HEK293 (cell line): ENCODE data around the gene FAXC.

ENCODE experiments used
- BCL11B ChIP-seq: fragments of 450-650 bp; formaldehyde crosslinking; IDR thresholded peaks from 2 replicates; pipeline ENCODE4 v1.5.1; 2016; ENCODE audit warnings: low read depth, missing biosample characterization, missing genetic modification characterization
- CTCF ChIP-seq: fragments of 450-650 bp; formaldehyde crosslinking; IDR thresholded peaks from 2 replicates; pipeline ENCODE4 v1.5.1; 2016; ENCODE audit warnings: missing biosample characterization, missing genetic modification characterization
- PBX3 ChIP-seq: sonication (generic); formaldehyde crosslinking; IDR thresholded peaks from 2 replicates; pipeline ENCODE4 v1.8.1; 2022; ENCODE audit warnings: mild to moderate bottlenecking, moderate library complexity, missing genetic modification reagents
- TCF7L2 ChIP-seq: IDR thresholded peaks from 2 replicates; pipeline ENCODE4 v1.6.1; 2011; ENCODE audit warnings: low read depth, mild to moderate bottlenecking, inconsistent platforms, low read length, moderate library complexity, borderline replicate concordance
- ZNF146 ChIP-seq: fragments of 450-650 bp; formaldehyde crosslinking; IDR thresholded peaks from 2 replicates; pipeline ENCODE4 v1.5.1; 2016; ENCODE audit warnings: missing biosample characterization, missing genetic modification characterization
- ZNF175 ChIP-seq: fragments of 450-650 bp; formaldehyde crosslinking; IDR thresholded peaks from 2 replicates; pipeline ENCODE4 v1.5.1; 2016; ENCODE audit warnings: missing biosample characterization, missing genetic modification characterization
- ZNF239 ChIP-seq: fragments of 450-650 bp; formaldehyde crosslinking; IDR thresholded peaks from 2 replicates; pipeline ENCODE4 v1.5.1; 2016; ENCODE audit warnings: missing biosample characterization, missing genetic modification characterization
- ZNF280D ChIP-seq: fragments of 450-650 bp; formaldehyde crosslinking; IDR thresholded peaks from 2 replicates; pipeline ENCODE4 v1.5.1; 2016; ENCODE audit warnings: missing biosample characterization, missing genetic modification characterization
- ZNF404 ChIP-seq: fragments of 450-650 bp; formaldehyde crosslinking; IDR thresholded peaks from 2 replicates; pipeline ENCODE4 v1.5.1; 2017; ENCODE audit warnings: missing biosample characterization, missing genetic modification characterization
- ZNF561 ChIP-seq: fragments of 450-650 bp; IDR thresholded peaks from 2 replicates; pipeline ENCODE4 v1.5.1; 2018; ENCODE audit warnings: missing biosample characterization, missing genetic modification characterization, borderline replicate concordance
- ZNF621 ChIP-seq: fragments of 450-650 bp; formaldehyde crosslinking; IDR thresholded peaks from 2 replicates; pipeline ENCODE4 v1.5.1; 2017; ENCODE audit warnings: missing biosample characterization, missing genetic modification characterization

GRCh38 chr6:99362678-99363268, 13.3 kb upstream of the FAXC start:
- TF ChIP-seq ZNF621 (tag by site-specific recombination): no peak
- TF ChIP-seq ZNF280D: no peak
- TF ChIP-seq ZNF146 (tag by site-specific recombination): no peak
- no peak for TF ChIP-seq CTCF
- TF ChIP-seq ZNF175 (tag by site-specific recombination): no peak
- no peak for TF ChIP-seq BCL11B
- TF ChIP-seq TCF7L2: no peak
- no peak for TF ChIP-seq ZNF561 (tag by site-specific recombination)
- TF ChIP-seq ZNF239 (tag by site-specific recombination): no peak
- TF ChIP-seq ZNF404 (tag by site-specific recombination): no peak
- no peak for TF ChIP-seq PBX3 (CRISPR knock-in tag)
